ENCODE data around the gene COX4I2.
"Not testable (repeated sequence)": the region's sequence is repeated elsewhere in the genome, so short reads cannot be mapped to it uniquely, and the experiment has no call there.

The COX4I2 gene

GRCh38 chr20:31663838-31664695, 26.4 kb downstream of the COX4I2 start:
- peaks cover 7% of the 10 kb centered on the region for H3K4me1 ChIP-seq (ENCODE audit: control insufficient read depth, low read depth, low read length)
- no peak overlapping the region for H3K4me3 ChIP-seq (ENCODE audit: low read length)
- no peaks in the 10 kb centered on the region for H3K27me3 ChIP-seq (ENCODE audit: control insufficient read depth, insufficient read depth, low read length)
- no peak overlapping the region for H3K9ac ChIP-seq (ENCODE audit: low read length)
- H3K27ac ChIP-seq (ENCODE audit: low read length) = no peak overlapping the region
- H3K36me3 ChIP-seq (ENCODE audit: control insufficient read depth, low read depth, low read length) = no peaks in the 10 kb centered on the region
- H3K9me3 ChIP-seq (ENCODE audit: control insufficient read depth, low read depth, low read length) = no peaks in the 10 kb centered on the region

GRCh38 chr20:31664696-31665354, 27.1 kb downstream of the COX4I2 start:
- no peak overlapping the region for H3K9ac ChIP-seq (ENCODE audit: low read length)
- H3K9me3 ChIP-seq (ENCODE audit: control insufficient read depth, low read depth, low read length) = no peaks in the 10 kb centered on the region
- H3K4me3 ChIP-seq (ENCODE audit: low read length) = no peak overlapping the region
- H3K27me3 ChIP-seq (ENCODE audit: control insufficient read depth, insufficient read depth, low read length) = no peaks in the 10 kb centered on the region
- H3K27ac ChIP-seq (ENCODE audit: low read length) = no peak overlapping the region
- H3K4me1 ChIP-seq (ENCODE audit: control insufficient read depth, low read depth, low read length) = peaks cover 7% of the 10 kb centered on the region
- no peaks in the 10 kb centered on the region for H3K36me3 ChIP-seq (ENCODE audit: control insufficient read depth, low read depth, low read length)

- no peaks in the 10 kb centered on the region for H3K36me3 ChIP-seq (ENCODE audit: control insufficient read depth, low read depth, low read length)
- peaks cover 7% of the 10 kb centered on the region for H3K4me1 ChIP-seq (ENCODE audit: control insufficient read depth, low read depth, low read length)
- no peak overlapping the region for H3K9ac ChIP-seq (ENCODE audit: low read length)
- H3K4me3 ChIP-seq (ENCODE audit: low read length) = no peak overlapping the region
- H3K27ac ChIP-seq (ENCODE audit: low read length) = no peak overlapping the region
- H3K9me3 ChIP-seq (ENCODE audit: control insufficient read depth, low read depth, low read length) = no peaks in the 10 kb centered on the region
- no peaks in the 10 kb centered on the region for H3K27me3 ChIP-seq (ENCODE audit: control insufficient read depth, insufficient read depth, low read length)
Measured at GRCh38 chr20:31665753-31666152, 28.0 kb downstream of the COX4I2 start.

- Histone ChIP-seq H3K27ac (ENCODE audit: low read length) (no peak overlapping the region), H3K27me3 (ENCODE audit: control insufficient read depth, insufficient read depth, low read length) (no peaks in the 10 kb centered on the region), H3K4me3 (ENCODE audit: low read length) (no peak overlapping the region), H3K4me1 (ENCODE audit: control insufficient read depth, low read depth, low read length) (peaks cover 7% of the 10 kb centered on the region), H3K36me3 (ENCODE audit: control insufficient read depth, low read depth, low read length) (no peaks in the 10 kb centered on the region), H3K9me3 (ENCODE audit: control insufficient read depth, low read depth, low read length) (no peaks in the 10 kb centered on the region), H3K9ac (ENCODE audit: low read length) (no peak overlapping the region)
Measured at GRCh38 chr20:31666258-31667042, 28.7 kb downstream of the COX4I2 start.

GRCh38 chr20:31667315-31668285, 29.9 kb downstream of the COX4I2 start:
- no peak overlapping the region for H3K27ac ChIP-seq (ENCODE audit: low read length)
- H3K36me3 ChIP-seq (ENCODE audit: control insufficient read depth, low read depth, low read length) = no peaks in the 10 kb centered on the region
- no peak overlapping the region for H3K4me3 ChIP-seq (ENCODE audit: low read length)
- no peak overlapping the region for H3K9ac ChIP-seq (ENCODE audit: low read length)
- H3K4me1 ChIP-seq (ENCODE audit: control insufficient read depth, low read depth, low read length) = peaks cover under 1% of the 10 kb centered on the region
- H3K27me3 ChIP-seq (ENCODE audit: control insufficient read depth, insufficient read depth, low read length) = no peaks in the 10 kb centered on the region
- H3K9me3 ChIP-seq (ENCODE audit: control insufficient read depth, low read depth, low read length) = no peaks in the 10 kb centered on the region

- not testable (repeated sequence) for H3K4me3 ChIP-seq (ENCODE audit: low read length); H3K9ac ChIP-seq (ENCODE audit: low read length); H3K9me3 ChIP-seq (ENCODE audit: control insufficient read depth, low read depth, low read length); H3K36me3 ChIP-seq (ENCODE audit: control insufficient read depth, low read depth, low read length); H3K4me1 ChIP-seq (ENCODE audit: control insufficient read depth, low read depth, low read length); H3K27me3 ChIP-seq (ENCODE audit: control insufficient read depth, insufficient read depth, low read length); H3K27ac ChIP-seq (ENCODE audit: low read length)
Measured at GRCh38 chr20:31668944-31669343, 31.2 kb downstream of the COX4I2 start.

GRCh38 chr20:31669876-31670275, 32.2 kb downstream of the COX4I2 start:
- H3K4me3 ChIP-seq (ENCODE audit: low read length) = no peak overlapping the region
- H3K4me1 ChIP-seq (ENCODE audit: control insufficient read depth, low read depth, low read length) = no peaks in the 10 kb centered on the region
- H3K36me3 ChIP-seq (ENCODE audit: control insufficient read depth, low read depth, low read length) = no peaks in the 10 kb centered on the region
- no peak overlapping the region for H3K9ac ChIP-seq (ENCODE audit: low read length)
- no peaks in the 10 kb centered on the region for H3K27me3 ChIP-seq (ENCODE audit: control insufficient read depth, insufficient read depth, low read length)
- H3K27ac ChIP-seq (ENCODE audit: low read length) = no peak overlapping the region
- H3K9me3 ChIP-seq (ENCODE audit: control insufficient read depth, low read depth, low read length) = no peaks in the 10 kb centered on the region

GRCh38 chr20:31670371-31671228, 32.9 kb downstream of the COX4I2 start:
- Histone ChIP-seq H3K4me3 (ENCODE audit: low read length) (no peak overlapping the region), H3K4me1 (ENCODE audit: control insufficient read depth, low read depth, low read length) (no peaks in the 10 kb centered on the region), H3K27ac (ENCODE audit: low read length) (no peak overlapping the region), H3K9me3 (ENCODE audit: control insufficient read depth, low read depth, low read length) (no peaks in the 10 kb centered on the region), H3K36me3 (ENCODE audit: control insufficient read depth, low read depth, low read length) (no peaks in the 10 kb centered on the region), H3K27me3 (ENCODE audit: control insufficient read depth, insufficient read depth, low read length) (no peaks in the 10 kb centered on the region), H3K9ac (ENCODE audit: low read length) (no peak overlapping the region)

- Histone ChIP-seq H3K4me3 (ENCODE audit: low read length) (no peak overlapping the region), H3K27ac (ENCODE audit: low read length) (no peak overlapping the region), H3K36me3 (ENCODE audit: control insufficient read depth, low read depth, low read length) (no peaks in the 10 kb centered on the region), H3K4me1 (ENCODE audit: control insufficient read depth, low read depth, low read length) (no peaks in the 10 kb centered on the region), H3K27me3 (ENCODE audit: control insufficient read depth, insufficient read depth, low read length) (no peaks in the 10 kb centered on the region), H3K9me3 (ENCODE audit: control insufficient read depth, low read depth, low read length) (no peaks in the 10 kb centered on the region), H3K9ac (ENCODE audit: low read length) (no peak overlapping the region)
Measured at GRCh38 chr20:31671324-31671723, 33.6 kb downstream of the COX4I2 start.

- Histone ChIP-seq H3K4me3 (ENCODE audit: low read length) (no peak overlapping the region), H3K27ac (ENCODE audit: low read length) (no peak overlapping the region), H3K36me3 (ENCODE audit: control insufficient read depth, low read depth, low read length) (no peaks in the 10 kb centered on the region), H3K27me3 (ENCODE audit: control insufficient read depth, insufficient read depth, low read length) (no peaks in the 10 kb centered on the region), H3K9ac (ENCODE audit: low read length) (no peak overlapping the region), H3K4me1 (ENCODE audit: control insufficient read depth, low read depth, low read length) (no peaks in the 10 kb centered on the region), H3K9me3 (ENCODE audit: control insufficient read depth, low read depth, low read length) (no peaks in the 10 kb centered on the region)
Measured at GRCh38 chr20:31673435-31673834, 35.7 kb downstream of the COX4I2 start.
